H1 (cell line): ENCODE results near the gene OXCT2. TPM values are rescaled to one million over a fixed set of nuclear protein-coding genes. Genes with fewer than 3 reads are reported as not detected.

Experiments
- CTCF ChIA-PET: fragments of 300-600 bp; sonication (Branson Sonifier 250); formaldehyde crosslinking; loops from one replicate; lab custom pipeline; 2021; ENCODE audit not compliant: partially characterized antibody; lab: Charles Lee
- POLR2A ChIA-PET: fragments of 300-600 bp; sonication (Branson Sonifier 250); formaldehyde crosslinking; loops from one replicate; lab custom pipeline; 2021; ENCODE audit warnings: inconsistent platforms; ENCODE audit not compliant: partially characterized antibody; lab: Charles Lee
- DNase-seq, 2 experiments: peaks; one replicate each; pipeline versions ENCODE4 v3.0.0 to v3.0.0-alpha.2; 2010 to 2022; ENCODE audit warnings: low spot score in 2 of 2, low read depth in 1 of 2, mixed read lengths in 1 of 2
- FAIRE-seq: peaks from 2 replicates; lab custom pipeline; 2011; peaks lifted over from hg19 to GRCh38; lab: Jason Lieb, UNC
- H2AFZ ChIP-seq: 2 replicates; pipeline ENCODE4 v1.8.1; 2012; ENCODE audit warnings: low read length, inconsistent platforms
- H2AK5ac ChIP-seq: 2 replicates; pipeline ENCODE4 v1.6.1; 2013; ENCODE audit warnings: low read depth, low read length
- H2BK120ac ChIP-seq: replicated peaks from 2 replicates; pipeline ENCODE3; 2013; ENCODE audit warnings: low read depth, low read length, inconsistent platforms
- H2BK12ac ChIP-seq: 2 replicates; pipeline ENCODE4 v1.6.1; 2013; ENCODE audit warnings: low read depth, low read length
- H2BK15ac ChIP-seq: 2 replicates; pipeline ENCODE4 v1.6.1; 2013; ENCODE audit warnings: low read length
- H2BK20ac ChIP-seq: 2 replicates; pipeline ENCODE4 v1.6.1; 2013; ENCODE audit warnings: low read length
- H2BK5ac ChIP-seq: 2 replicates; pipeline ENCODE4 v1.6.1; 2013; ENCODE audit warnings: low read depth, low read length
- H3K14ac ChIP-seq: 2 replicates; pipeline ENCODE4 v1.6.1; 2013; ENCODE audit warnings: inconsistent platforms; ENCODE audit not compliant: insufficient read length
- H3K18ac ChIP-seq: 2 replicates; pipeline ENCODE4 v1.6.1; 2013; ENCODE audit warnings: low read length; ENCODE audit errors: extremely low read depth
- H3K23ac ChIP-seq: 2 replicates; pipeline ENCODE4 v1.6.1; 2013; ENCODE audit warnings: inconsistent platforms; ENCODE audit not compliant: insufficient read length
- H3K23me2 ChIP-seq: 2 replicates; pipeline ENCODE4 v1.6.1; 2013; ENCODE audit warnings: low read depth, low read length
- H3K27ac ChIP-seq: 2 replicates; pipeline ENCODE4 v1.6.1; 2011; ENCODE audit warnings: low read depth, low read length, inconsistent platforms
- H3K27me3 ChIP-seq, 4 experiments: replicated peaks in 1 of 4; 1 replicate in 1 of 4; 2 replicates in 3 of 4; pipeline versions ENCODE4 v1.6.1 to v1.8.1; 2011 to 2013; ENCODE audit warnings: low read length in 3 of 4, mild to moderate bottlenecking in 3 of 4, inconsistent platforms in 2 of 4, mixed read lengths in 2 of 4, moderate library complexity in 1 of 4; ENCODE audit not compliant: control insufficient read depth in 3 of 4, insufficient read depth in 3 of 4; ENCODE audit errors: extremely low read depth in 1 of 4
- H3K36me3 ChIP-seq, 4 experiments: 2 replicates each; pipeline versions ENCODE4 v1.6.1 to v1.8.1; 2011 to 2013; ENCODE audit warnings: mild to moderate bottlenecking in 4 of 4, low read length in 3 of 4, moderate library complexity in 2 of 4, control low read depth in 1 of 4, inconsistent platforms in 1 of 4; ENCODE audit not compliant: insufficient read depth in 4 of 4, control insufficient read depth in 2 of 4
- H3K4ac ChIP-seq: replicated peaks from 2 replicates; pipeline ENCODE3; 2013; ENCODE audit warnings: low read length, low read depth, mixed read lengths, inconsistent platforms; ENCODE audit not compliant: insufficient read length
- H3K4me1 ChIP-seq, 4 experiments: replicated peaks in 1 of 4; 1 replicate in 1 of 4; 2 replicates in 3 of 4; pipeline versions ENCODE4 v1.6.1 to v1.8.1; 2011 to 2013; ENCODE audit warnings: low read length in 3 of 4, inconsistent platforms in 2 of 4, mixed read lengths in 1 of 4; ENCODE audit not compliant: insufficient read depth in 4 of 4, control insufficient read depth in 3 of 4
- H3K4me2 ChIP-seq, 2 experiments: 2 replicates each; pipeline versions ENCODE4 v1.6.1 to v1.8.1; 2011 to 2013; ENCODE audit warnings: low read depth in 2 of 2, low read length in 2 of 2, control low read depth in 1 of 2, inconsistent platforms in 1 of 2, mild to moderate bottlenecking in 1 of 2; ENCODE audit not compliant: insufficient read depth in 1 of 2
- H3K4me3 ChIP-seq, 4 experiments: fragments of 200-600, 300-600 bp in 1 of 4; sonication (generic), shearing (Covaris generic), sonication (Bioruptor Twin) in 1 of 4; 2 replicates each; pipeline versions ENCODE4 v1.5.1 to v1.8.1; 2011 to 2016; ENCODE audit warnings: low read length in 4 of 4, low read depth in 3 of 4, control low read depth in 2 of 4, inconsistent platforms in 2 of 4, mild to moderate bottlenecking in 2 of 4, mixed read lengths in 1 of 4, moderate library complexity in 1 of 4; ENCODE audit not compliant: insufficient read depth in 2 of 4; ENCODE audit errors: extremely low read depth in 1 of 4
- H3K56ac ChIP-seq: replicated peaks from 2 replicates; pipeline ENCODE3; 2013; ENCODE audit warnings: low read depth, mild to moderate bottlenecking, mixed read lengths, low read length, inconsistent platforms; ENCODE audit not compliant: insufficient read length
- H3K79me1 ChIP-seq: 2 replicates; pipeline ENCODE4 v1.6.1; 2013; ENCODE audit warnings: low read depth, low read length, control low read depth
- H3K79me2 ChIP-seq, 2 experiments: 2 replicates each; pipeline versions ENCODE4 v1.6.1 to v1.8.1; 2012 to 2013; ENCODE audit warnings: low read length in 2 of 2, mild to moderate bottlenecking in 2 of 2, inconsistent platforms in 1 of 2; ENCODE audit not compliant: insufficient read depth in 2 of 2, control insufficient read depth in 1 of 2
- H3K9ac ChIP-seq, 4 experiments: replicated peaks in 1 of 4; 1 replicate in 1 of 4; 2 replicates in 3 of 4; pipeline versions ENCODE4 v1.6.1 to v1.8.1; 2011 to 2013; ENCODE audit warnings: low read depth in 3 of 4, low read length in 3 of 4, control low read depth in 2 of 4, mild to moderate bottlenecking in 2 of 4, moderate library complexity in 2 of 4, inconsistent platforms in 1 of 4; ENCODE audit errors: extremely low read depth in 1 of 4
- H3K9me3 ChIP-seq, 2 experiments: 2 replicates each; pipeline versions ENCODE4 v1.6.1 to v1.8.1; 2012 to 2013; ENCODE audit warnings: mild to moderate bottlenecking in 2 of 2, moderate library complexity in 2 of 2, control low read depth in 1 of 2, inconsistent platforms in 1 of 2, low read depth in 1 of 2, low read length in 1 of 2, mixed read lengths in 1 of 2; ENCODE audit not compliant: insufficient read depth in 2 of 2
- H4K20me1 ChIP-seq, 2 experiments: replicated peaks in 1 of 2; 2 replicates each; pipeline versions ENCODE3 to v1.8.1; 2011 to 2013; ENCODE audit warnings: inconsistent platforms in 2 of 2, low read length in 2 of 2, mild to moderate bottlenecking in 1 of 2; ENCODE audit not compliant: insufficient read depth in 2 of 2, control insufficient read depth in 1 of 2
- H4K5ac ChIP-seq: 2 replicates; pipeline ENCODE4 v1.6.1; 2013; ENCODE audit warnings: low read length, low read depth, mixed read lengths, inconsistent platforms; ENCODE audit not compliant: insufficient read length
- H4K8ac ChIP-seq: 2 replicates; pipeline ENCODE4 v1.8.0; 2013; ENCODE audit warnings: mild to moderate bottlenecking, moderate library complexity, low read length, inconsistent platforms; ENCODE audit not compliant: insufficient read depth; ENCODE audit errors: extremely low read depth
- H4K91ac ChIP-seq: replicated peaks from 2 replicates; pipeline ENCODE3; 2013; ENCODE audit warnings: low read length, mixed read lengths, inconsistent platforms; ENCODE audit not compliant: insufficient read length
- BCL11A ChIP-seq, 2 experiments: IDR thresholded peaks; one replicate each; pipeline ENCODE4 v1.6.1; 2011; ENCODE audit warnings: low read depth in 2 of 2, low read length in 2 of 2, mild to moderate bottlenecking in 2 of 2
- CTBP2 ChIP-seq: IDR thresholded peaks from 2 replicates; pipeline ENCODE4 v1.7.0; 2011; ENCODE audit warnings: borderline replicate concordance, mild to moderate bottlenecking, moderate library complexity, mixed read lengths, low read length; ENCODE audit not compliant: insufficient read depth, insufficient read length
- FOSL1 ChIP-seq: IDR thresholded peaks from 2 replicates; pipeline ENCODE4 v1.6.1; 2011; ENCODE audit warnings: mild to moderate bottlenecking, low read depth, low read length, moderate library complexity; ENCODE audit not compliant: insufficient read depth
- HDAC6 ChIP-seq: IDR thresholded peaks from one replicate; pipeline ENCODE4 v1.7.1; 2012; ENCODE audit warnings: low read depth, mild to moderate bottlenecking, inconsistent platforms, low read length, moderate library complexity
- NANOG ChIP-seq: IDR thresholded peaks from 2 replicates; pipeline ENCODE4 v1.6.1; 2011; ENCODE audit warnings: low read length, low read depth, mild to moderate bottlenecking, inconsistent platforms; ENCODE audit not compliant: insufficient read depth, poor library complexity, severe bottlenecking
- POU5F1 ChIP-seq: IDR thresholded peaks from 2 replicates; pipeline ENCODE4 v1.6.1; 2011; ENCODE audit warnings: low read depth, mild to moderate bottlenecking, low read length, moderate library complexity
- RBBP5 ChIP-seq: IDR thresholded peaks from 2 replicates; pipeline ENCODE4 v1.7.1; 2012; ENCODE audit warnings: low read depth, mild to moderate bottlenecking, inconsistent platforms, low read length, moderate library complexity, borderline replicate concordance
- TAF7 ChIP-seq: optimal IDR thresholded peaks from 2 replicates; pipeline ENCODE3; 2011; ENCODE audit warnings: low read depth, mild to moderate bottlenecking, inconsistent platforms, low read length, moderate library complexity, borderline replicate concordance
- WGBS, 2 experiments: shearing (Covaris generic) in 1 of 2; methylation state at CpG; one replicate each; pipeline versions ENCODE4 v1.1.6 to v1.1.7; 2013 to 2015; ENCODE audit warnings: low lambda C conversion rate in 2 of 2, mixed read lengths in 2 of 2, inconsistent platforms in 1 of 2, low coverage in 1 of 2, missing lambda C conversion rate in 1 of 2; ENCODE audit not compliant: insufficient replicate concordance in 2 of 2, insufficient coverage in 1 of 2, insufficient read length in 1 of 2; ENCODE audit errors: extremely low coverage in 1 of 2, missing lambda C conversion rate in 1 of 2; 5-methylcytosine and 5-hydroxymethylcytosine counted together
- polyA plus RNA-seq, 7 experiments: library from polyadenylated mRNA; depleted of rRNA in 3 of 7; stranded (reverse) in 5 of 7; unstranded in 2 of 7; fragments of >200 nt in 5 of 7; fragments of 200-250 nt in 2 of 7; gene quantifications; 1 replicate in 5 of 7; 2 replicates in 1 of 7; 4 replicates in 1 of 7; pipeline versions ENCODE4 v1.2.1 to v1.2.3, GENCODE V29; 2011 to 2013; ENCODE audit warnings: missing spikeins in 2 of 7, mixed read lengths in 2 of 7
- total RNA-seq: library from RNA; stranded (reverse); fragmentation: NEBNext Ultra II Directional; extraction: Animal tissue kit (Norgen Biotek cat#: 25700); gene quantifications from 2 replicates; pipeline ENCODE4 v1.2.1, GENCODE V29; 2021
- TF ChIP-seq, protein P1 (sequence below): IDR thresholded peaks from 2 replicates; pipeline ENCODE4 v1.6.1; 2012; ENCODE audit warnings: inconsistent platforms
- TF ChIP-seq, protein P2 (sequence below), 3 experiments: IDR thresholded peaks; 1 replicate in 2 of 3; 2 replicates in 1 of 3; pipeline versions ENCODE4 v1.5.1 to v1.6.1; 2011; ENCODE audit warnings: low read length in 3 of 3, mild to moderate bottlenecking in 3 of 3, inconsistent platforms in 2 of 3, low read depth in 1 of 3, moderate library complexity in 1 of 3; ENCODE audit not compliant: insufficient read depth in 1 of 3; ENCODE audit errors: control extremely low read depth in 1 of 3

Gene OXCT2
- total and polyA plus RNA-seq, 2 of the 8 experiments (the other 6 are each of a cell fraction or from before 2014, with no cell fraction given) = 2.6 to 2.9 TPM

DNA sequence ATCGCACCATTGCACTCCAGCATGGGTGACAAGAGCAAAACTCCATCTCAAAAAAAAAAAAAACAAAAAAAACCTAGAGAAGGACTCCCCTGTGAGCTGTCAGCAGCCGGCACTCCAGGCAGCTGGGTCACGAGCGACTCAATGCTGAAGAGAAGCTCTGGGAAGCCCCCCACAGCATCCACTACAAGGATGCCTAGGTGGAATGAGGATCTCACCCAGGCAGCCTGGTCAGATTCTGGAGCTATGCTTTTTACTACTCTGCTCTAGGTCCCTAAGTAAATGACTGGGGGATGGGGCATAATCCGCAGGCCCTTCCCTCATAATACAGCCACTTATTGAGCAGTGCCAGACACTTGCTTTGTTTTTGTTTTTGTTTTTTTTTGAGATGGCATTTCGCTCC lies 11.0 kb upstream of the OXCT2 start:
- Histone ChIP-seq H4K20me1 (no peaks in the 10 kb centered on the region), H3K27ac (no peak overlapping the region), H2BK15ac (no peak overlapping the region), H3K4ac (no peak overlapping the region), H3K9ac (no peak overlapping the region), H3K36me3 (no peaks in the 10 kb centered on the region), H2AFZ (no peak overlapping the region), H3K14ac (no peak overlapping the region), H2BK5ac (no peak overlapping the region), H4K5ac (no peak overlapping the region), H2AK5ac (no peak overlapping the region), H2BK12ac (no peak overlapping the region), H3K4me2 (no peak overlapping the region), H3K23ac (no peak overlapping the region), H3K79me1 (no peaks in the 10 kb centered on the region), H3K4me1 (no peaks in the 10 kb centered on the region), H2BK20ac (no peak overlapping the region), H3K9me3 (no peaks in the 10 kb centered on the region), H4K91ac (no peak overlapping the region), H2BK120ac (no peak overlapping the region), H4K8ac (no peak overlapping the region), H3K27me3 (peaks cover 9 to 27% (median 18%) of the 10 kb centered on the region in 4 experiments), H3K23me2 (no peaks in the 10 kb centered on the region), H3K4me3 (no peak overlapping the region), H3K18ac (no peak overlapping the region), H3K79me2 (no peaks in the 10 kb centered on the region), H3K56ac (no peak overlapping the region)
- 94% methylated on average over 5 of the region's 6 CpGs; no CpG with 5 or more reads in 1 of the 2 experiments for WGBS, 2 experiments
- FAIRE-seq (no peak), DNase-seq (no peak)
- CTCF ChIA-PET = interaction anchor here (4.0 kb wide), 1 partner anchor 17 kb away, joined by 22 read pairs; no protein-coding TSS in a partner anchor
- POLR2A ChIA-PET = interaction anchor here (0.7 kb wide), 1 partner anchor 9 kb away, joined by 3 read pairs; no protein-coding TSS in a partner anchor
- TF ChIP-seq, protein P1, sequence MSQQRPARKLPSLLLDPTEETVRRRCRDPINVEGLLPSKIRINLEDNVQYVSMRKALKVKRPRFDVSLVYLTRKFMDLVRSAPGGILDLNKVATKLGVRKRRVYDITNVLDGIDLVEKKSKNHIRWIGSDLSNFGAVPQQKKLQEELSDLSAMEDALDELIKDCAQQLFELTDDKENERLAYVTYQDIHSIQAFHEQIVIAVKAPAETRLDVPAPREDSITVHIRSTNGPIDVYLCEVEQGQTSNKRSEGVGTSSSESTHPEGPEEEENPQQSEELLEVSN = no peak
- TF ChIP-seq CTBP2 (no peak), RBBP5 (no peak), BCL11A (IDR thresholded peaks at IDR 0.05; ENCODE audit: low read depth in 2 of 2, low read length in 2 of 2) (no peak), TAF7 (no peak), FOSL1 (no peak), POU5F1 (no peak), NANOG (no peak), HDAC6 (no peak)
- TF ChIP-seq, protein P2, sequence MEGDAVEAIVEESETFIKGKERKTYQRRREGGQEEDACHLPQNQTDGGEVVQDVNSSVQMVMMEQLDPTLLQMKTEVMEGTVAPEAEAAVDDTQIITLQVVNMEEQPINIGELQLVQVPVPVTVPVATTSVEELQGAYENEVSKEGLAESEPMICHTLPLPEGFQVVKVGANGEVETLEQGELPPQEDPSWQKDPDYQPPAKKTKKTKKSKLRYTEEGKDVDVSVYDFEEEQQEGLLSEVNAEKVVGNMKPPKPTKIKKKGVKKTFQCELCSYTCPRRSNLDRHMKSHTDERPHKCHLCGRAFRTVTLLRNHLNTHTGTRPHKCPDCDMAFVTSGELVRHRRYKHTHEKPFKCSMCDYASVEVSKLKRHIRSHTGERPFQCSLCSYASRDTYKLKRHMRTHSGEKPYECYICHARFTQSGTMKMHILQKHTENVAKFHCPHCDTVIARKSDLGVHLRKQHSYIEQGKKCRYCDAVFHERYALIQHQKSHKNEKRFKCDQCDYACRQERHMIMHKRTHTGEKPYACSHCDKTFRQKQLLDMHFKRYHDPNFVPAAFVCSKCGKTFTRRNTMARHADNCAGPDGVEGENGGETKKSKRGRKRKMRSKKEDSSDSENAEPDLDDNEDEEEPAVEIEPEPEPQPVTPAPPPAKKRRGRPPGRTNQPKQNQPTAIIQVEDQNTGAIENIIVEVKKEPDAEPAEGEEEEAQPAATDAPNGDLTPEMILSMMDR (IDR thresholded peaks at IDR 0.05; ENCODE audit: control extremely low read depth in 1 of 3, insufficient read depth in 1 of 3, low read depth in 1 of 3, low read length in 3 of 3) = no peak
